Measurements from ENCODE around the gene GRK3. TPM values are rescaled to one million over a fixed set of nuclear protein-coding genes. Genes with fewer than 3 reads are reported as not detected.
"Not testable (repeated sequence)": the region's sequence is repeated elsewhere in the genome, so short reads cannot be mapped to it uniquely, and the experiment has no call there.

GRK3 gene
- total RNA-seq, 2 experiments from 2014 or later = 34.1 to 43.3 TPM

DNA sequence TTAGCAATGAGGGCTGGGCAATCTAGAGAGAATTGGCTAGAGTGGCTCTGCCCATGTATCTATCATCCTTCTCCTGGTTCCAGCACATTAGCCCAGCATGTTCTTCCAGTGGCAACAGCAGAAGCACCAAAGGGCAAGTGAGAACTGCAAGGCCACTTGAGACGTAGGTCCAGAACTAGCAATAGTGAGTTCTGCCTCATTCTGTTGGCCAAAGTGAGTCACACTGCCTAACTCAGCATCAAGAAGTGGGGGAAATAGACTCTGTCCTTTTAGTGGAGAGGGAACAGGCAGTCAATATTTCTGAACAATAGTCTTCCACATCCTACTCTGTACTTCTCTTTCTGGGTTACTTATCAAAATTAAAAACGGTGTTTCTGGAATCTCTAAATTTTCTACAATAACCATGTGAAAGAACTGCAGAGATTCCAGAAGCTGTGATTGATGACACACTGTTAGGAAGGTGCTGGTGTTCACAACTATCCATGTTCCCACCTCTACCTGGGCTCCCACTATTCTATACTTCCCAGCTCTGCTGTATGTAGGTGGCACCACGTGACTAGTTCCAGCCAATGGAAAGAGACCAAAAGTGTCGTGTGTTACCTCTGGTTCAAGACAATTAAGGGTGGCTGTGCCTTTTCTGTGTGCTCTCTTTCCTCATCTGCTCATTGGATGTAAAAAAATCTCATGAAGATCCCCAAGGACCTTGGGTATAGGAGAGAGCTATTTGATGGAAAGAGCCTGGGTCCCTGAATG lies 23.4 kb upstream of the GRK3 start:
- no peak for ATAC-seq
- H3K4me3 Mint-ChIP-seq = no peak overlapping the region
- no peaks in the 10 kb centered on the region for H3K9me3 Mint-ChIP-seq (ENCODE audit: low read depth)
- peaks cover 18% of the 10 kb centered on the region for H3K4me1 Mint-ChIP-seq
- DNase-seq = no peak
- CTCF ChIA-PET = interaction anchor here (0.8 to 1.5 kb wide), 3 partner anchors 45 to 232 kb away, joined by 3 to 9 read pairs (median 4); no protein-coding TSS in a partner anchor
- peaks cover 2% of the 10 kb centered on the region for H3K27me3 Mint-ChIP-seq
- no peak overlapping the region for H3K27ac Mint-ChIP-seq
- peaks cover 3% of the 10 kb centered on the region for H3K36me3 Mint-ChIP-seq

GRCh38 chr22:25542191-25542590 lies 22.3 kb upstream of the GRK3 start:
- Mint-ChIP-seq H3K27ac (no peak overlapping the region), H3K4me3 (no peak overlapping the region), H3K36me3 (no peaks in the 10 kb centered on the region), H3K4me1 (peaks cover 25% of the 10 kb centered on the region), H3K9me3 (ENCODE audit: low read depth) (no peaks in the 10 kb centered on the region), H3K27me3 (peaks cover 2% of the 10 kb centered on the region)
- ATAC-seq (no peak), DNase-seq (no peak)
- CTCF ChIA-PET = interaction anchor here (0.8 to 1.5 kb wide), 3 partner anchors 47 to 231 kb away, joined by 3 to 9 read pairs (median 4); no protein-coding TSS in a partner anchor

DNA sequence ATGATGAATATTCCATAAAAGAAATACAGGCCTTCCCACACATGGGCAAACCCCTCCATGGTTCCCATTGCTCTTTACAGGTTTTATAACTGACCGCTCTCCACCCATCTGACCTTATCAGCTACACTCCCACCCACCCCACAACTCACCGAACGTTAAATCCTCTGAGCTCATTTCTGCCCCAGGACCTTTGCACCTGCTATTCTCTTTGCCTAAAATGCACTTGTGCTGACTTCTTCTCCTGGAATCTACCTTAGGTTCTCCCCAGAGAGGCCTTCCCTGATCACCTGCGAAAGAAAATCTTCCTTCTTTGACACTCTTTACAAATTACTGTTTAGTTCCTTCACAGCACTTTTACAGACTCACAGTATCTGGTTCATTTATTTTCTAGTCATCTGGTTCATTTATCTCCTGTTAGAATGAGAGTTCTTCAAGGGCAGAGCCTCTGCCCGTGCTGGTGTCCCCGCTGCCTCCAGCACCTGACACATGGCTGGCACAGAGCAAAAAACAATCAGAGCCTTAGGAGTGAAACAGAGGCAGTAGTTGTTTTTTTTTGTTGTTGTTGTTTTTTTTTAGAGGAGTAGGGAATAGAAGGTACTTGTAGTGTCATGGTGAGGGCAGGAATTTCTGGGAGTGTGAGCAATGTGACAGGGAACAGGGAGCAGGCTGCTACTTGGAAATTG lies 21.6 kb upstream of the GRK3 start:
- no peaks in the 10 kb centered on the region for H3K36me3 Mint-ChIP-seq
- no peak overlapping the region for H3K27ac Mint-ChIP-seq
- DNase-seq = no peak
- H3K4me3 Mint-ChIP-seq = no peak overlapping the region
- no peak for ATAC-seq
- CTCF ChIA-PET = interaction anchor here (0.6 to 3.3 kb wide), 7 partner anchors 10 to 236 kb away, joined by 3 to 35 read pairs (median 4); no protein-coding TSS in a partner anchor
- peaks cover 2% of the 10 kb centered on the region for H3K27me3 Mint-ChIP-seq
- H3K9me3 Mint-ChIP-seq (ENCODE audit: low read depth) = no peaks in the 10 kb centered on the region
- H3K4me1 Mint-ChIP-seq = peaks cover 30% of the 10 kb centered on the region

- no peaks in the 10 kb centered on the region for H3K36me3 Mint-ChIP-seq
- no peak overlapping the region for H3K27ac Mint-ChIP-seq
- CTCF ChIA-PET = interaction anchor here (1.8 to 3.3 kb wide), 2 partner anchors 19 to 228 kb away, joined by 7 to 35 read pairs; partner anchors contain the start of gene GRK3
- ATAC-seq (no peak), DNase-seq (no peak)
- H3K9me3 Mint-ChIP-seq (ENCODE audit: low read depth) = no peaks in the 10 kb centered on the region
- H3K4me1 Mint-ChIP-seq = peaks cover 49% of the 10 kb centered on the region
- H3K27me3 Mint-ChIP-seq = peaks cover 2% of the 10 kb centered on the region
- no peak overlapping the region for H3K4me3 Mint-ChIP-seq
These were observed 19.3 kb upstream of the GRK3 start for GRCh38 chr22:25545146-25545545.

DNA sequence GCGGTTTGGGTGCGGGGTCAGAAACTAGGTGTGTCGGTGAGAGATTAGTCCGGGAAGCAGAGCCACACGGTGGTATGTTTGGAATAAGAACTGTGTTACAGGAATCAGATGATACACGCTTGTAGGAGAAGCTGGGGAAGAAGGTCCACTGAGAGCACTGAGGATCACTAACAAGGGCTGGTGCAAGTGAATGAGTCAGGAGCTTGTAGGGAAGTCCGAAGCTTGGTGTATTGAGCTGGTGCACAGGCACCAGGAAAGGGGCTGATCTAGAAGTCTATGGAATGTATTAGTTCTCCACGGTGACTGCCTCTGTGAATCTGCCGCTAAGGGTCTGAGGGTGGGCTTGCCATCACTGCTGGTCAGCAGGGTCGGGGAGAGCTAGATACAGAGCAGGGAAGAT lies 18.8 kb upstream of the GRK3 start:
- ATAC-seq (no peak), DNase-seq (no peak)
- CTCF ChIA-PET = interaction anchor here (3.3 kb wide), 1 partner anchor 227 kb away, joined by 35 read pairs; no protein-coding TSS in a partner anchor
- no peaks in the 10 kb centered on the region for H3K27me3 Mint-ChIP-seq
- no peak overlapping the region for H3K27ac Mint-ChIP-seq
- no peaks in the 10 kb centered on the region for H3K36me3 Mint-ChIP-seq
- H3K4me1 Mint-ChIP-seq = peaks cover 49% of the 10 kb centered on the region
- no peak overlapping the region for H3K4me3 Mint-ChIP-seq
- H3K9me3 Mint-ChIP-seq (ENCODE audit: low read depth) = no peaks in the 10 kb centered on the region

DNA sequence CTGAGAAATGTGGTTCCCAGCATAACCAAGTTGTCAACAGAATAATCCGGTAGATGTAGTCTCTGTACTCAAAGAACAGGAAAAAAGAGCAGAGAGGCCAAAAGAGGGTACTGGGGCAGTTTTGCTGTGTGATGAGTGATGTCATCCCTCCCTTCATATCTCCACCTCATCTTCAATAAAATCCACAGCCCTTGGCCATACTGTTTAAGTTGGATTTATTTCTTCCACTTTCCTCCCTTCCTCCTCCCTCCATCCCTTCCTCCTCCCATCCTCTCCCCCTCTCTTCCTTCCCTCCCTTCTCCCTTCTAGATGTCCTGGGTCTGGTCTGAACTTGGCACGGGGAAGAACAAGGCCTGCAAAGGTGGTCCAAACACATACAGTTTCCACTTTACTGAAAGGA lies 18.2 kb upstream of the GRK3 start:
- CTCF ChIA-PET = interaction anchor here (2.2 kb wide), 1 partner anchor 227 kb away, joined by 5 read pairs; no protein-coding TSS in a partner anchor
- H3K36me3 Mint-ChIP-seq = no peaks in the 10 kb centered on the region

DNA sequence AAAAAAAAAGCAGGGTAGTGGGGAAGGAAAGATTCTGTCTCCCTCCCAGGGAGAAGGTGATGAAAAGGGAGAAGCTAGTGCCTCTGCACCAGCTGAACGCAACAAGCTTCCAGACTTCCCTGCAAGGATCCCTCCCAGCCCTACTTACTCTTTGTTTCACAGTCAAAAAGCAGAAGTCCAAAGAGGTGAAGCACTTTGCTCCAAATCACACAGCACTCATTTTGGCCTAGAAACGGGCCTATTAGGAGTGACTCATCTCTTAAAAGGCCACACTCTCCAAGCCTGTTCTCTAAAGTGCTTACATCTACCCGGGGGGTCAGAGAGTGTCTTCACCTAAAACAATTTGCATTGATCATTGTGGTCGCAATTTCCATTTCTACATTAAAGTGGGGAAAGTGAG lies 17.7 kb upstream of the GRK3 start:
- no peak for DNase-seq
- Mint-ChIP-seq H3K4me1 (peaks cover 53% of the 10 kb centered on the region), H3K27ac (no peak overlapping the region), H3K27me3 (no peaks in the 10 kb centered on the region), H3K9me3 (ENCODE audit: low read depth) (peaks cover under 1% of the 10 kb centered on the region), H3K36me3 (peaks cover under 1% of the 10 kb centered on the region), H3K4me3 (no peak overlapping the region)
- CTCF ChIA-PET = interaction anchor here (2.2 kb wide), 1 partner anchor 226 kb away, joined by 5 read pairs; no protein-coding TSS in a partner anchor
- no peak for ATAC-seq

More for the DNA sequence above, 18.2 kb upstream of the GRK3 start:
- H3K27me3 Mint-ChIP-seq = no peaks in the 10 kb centered on the region
- peaks cover 50% of the 10 kb centered on the region for H3K4me1 Mint-ChIP-seq
- no peak for ATAC-seq
- no peak overlapping the region for H3K27ac Mint-ChIP-seq
- H3K4me3 Mint-ChIP-seq = no peak overlapping the region
- DNase-seq = no peak
- H3K9me3 Mint-ChIP-seq (ENCODE audit: low read depth) = no peaks in the 10 kb centered on the region

- H3K4me1 Mint-ChIP-seq = peaks cover 53% of the 10 kb centered on the region
- peaks cover 2% of the 10 kb centered on the region for H3K9me3 Mint-ChIP-seq (ENCODE audit: low read depth)
- CTCF ChIA-PET = interaction anchor here (0.6 to 1.8 kb wide), 2 partner anchors 9 to 224 kb away, joined by 3 to 6 read pairs; no protein-coding TSS in a partner anchor
- peak; percentile 20 for ATAC-seq
- DNase-seq = no peak
- H3K4me3 Mint-ChIP-seq = no peak overlapping the region
- peaks cover 1% of the 10 kb centered on the region for H3K36me3 Mint-ChIP-seq
- H3K27ac Mint-ChIP-seq = no peak overlapping the region
- H3K27me3 Mint-ChIP-seq = peaks cover 4% of the 10 kb centered on the region
These were observed 15.5 kb upstream of the GRK3 start for GRCh38 chr22:25548866-25549464.

- H3K36me3 Mint-ChIP-seq = peaks cover 1% of the 10 kb centered on the region
These were observed 13.1 kb upstream of the GRK3 start for GRCh38 chr22:25551396-25551795.

GRCh38 chr22:25552405-25552804 lies 12.1 kb upstream of the GRK3 start:
- not testable (repeated sequence) for ATAC-seq; H3K27ac Mint-ChIP-seq; H3K9me3 Mint-ChIP-seq (ENCODE audit: low read depth); H3K36me3 Mint-ChIP-seq; DNase-seq; H3K27me3 Mint-ChIP-seq; H3K4me3 Mint-ChIP-seq
- CTCF ChIA-PET = interaction anchor here (2.9 kb wide), 1 partner anchor 8 kb away, joined by 16 read pairs; no protein-coding TSS in a partner anchor
- H3K4me1 Mint-ChIP-seq = peaks cover 32% of the 10 kb centered on the region

More at GRCh38 chr22:25551396-25551795, 13.1 kb upstream of the GRK3 start:
- CTCF ChIA-PET = interaction anchor here (1.2 kb wide), 1 partner anchor 222 kb away, joined by 3 read pairs; no protein-coding TSS in a partner anchor
- Mint-ChIP-seq H3K4me1 (peaks cover 36% of the 10 kb centered on the region), H3K27me3 (peaks cover 4% of the 10 kb centered on the region), H3K27ac (no peak overlapping the region), H3K9me3 (ENCODE audit: low read depth) (peaks cover 2% of the 10 kb centered on the region), H3K4me3 (no peak overlapping the region)
- no peak for DNase-seq
- no peak for ATAC-seq

GRCh38 chr22:25553131-25553530 lies 11.3 kb upstream of the GRK3 start:
- ATAC-seq = no peak
- Mint-ChIP-seq H3K27ac (no peak overlapping the region), H3K4me1 (peaks cover 24% of the 10 kb centered on the region), H3K36me3 (peaks cover 1% of the 10 kb centered on the region), H3K4me3 (no peak overlapping the region), H3K9me3 (ENCODE audit: low read depth) (peaks cover 2% of the 10 kb centered on the region), H3K27me3 (peaks cover 4% of the 10 kb centered on the region)
- no peak for DNase-seq
- CTCF ChIA-PET = interaction anchor here (2.9 kb wide), 1 partner anchor 9 kb away, joined by 16 read pairs; no protein-coding TSS in a partner anchor

GRCh38 chr22:25554238-25554671 lies 10.2 kb upstream of the GRK3 start:
- Mint-ChIP-seq H3K27me3 (peaks cover 4% of the 10 kb centered on the region), H3K4me1 (peaks cover 13% of the 10 kb centered on the region), H3K9me3 (ENCODE audit: low read depth) (peaks cover 2% of the 10 kb centered on the region), H3K27ac (no peak overlapping the region), H3K36me3 (peaks cover 1% of the 10 kb centered on the region), H3K4me3 (no peak overlapping the region)
- DNase-seq (no peak), ATAC-seq (no peak)
- CTCF ChIA-PET = interaction anchor here (0.8 to 2.9 kb wide), 3 partner anchors 10 to 219 kb away, joined by 3 to 16 read pairs (median 4); no protein-coding TSS in a partner anchor

- ATAC-seq (no peak), DNase-seq (no peak)
- Mint-ChIP-seq H3K4me3 (no peak overlapping the region), H3K36me3 (peaks cover 1% of the 10 kb centered on the region), H3K4me1 (peaks cover 9% of the 10 kb centered on the region), H3K27me3 (peaks cover 4% of the 10 kb centered on the region), H3K27ac (no peak overlapping the region), H3K9me3 (ENCODE audit: low read depth) (peaks cover 2% of the 10 kb centered on the region)
- CTCF ChIA-PET = interaction anchor here (0.8 to 2.9 kb wide), 3 partner anchors 9 to 218 kb away, joined by 3 to 16 read pairs (median 4); no protein-coding TSS in a partner anchor
These were observed 9.8 kb upstream of the GRK3 start for GRCh38 chr22:25554689-25555088.

Measured in activated CD8-positive, alpha-beta memory T cell treated with anti-CD3 and anti-CD28 coated beads, Interleukin-2, amount 10 ng/mL, durations not matched to agents 7 days and 5 days (primary cell).